HL-60/S4 treated with retinoic acid at 250 ng/mL for 4 days and 3 days (cell line): ENCODE results near the gene POU4F1.
"Not testable (repeated sequence)": the region's sequence is repeated elsewhere in the genome, so short reads cannot be mapped to it uniquely, and the experiment has no call there.

Experiments used
- in situ Hi-C: fragments of 300-500 bp; cut with MboI; formaldehyde crosslinking; loops from 2 replicates; pipeline ENCODE4 v1.7.0; 2022; ENCODE audit warnings: low sequenced_read_pairs

POU4F1 gene

GRCh38 chr13:78603240-78603957 is at the start of gene POU4F1:
TSS of gene POU4F1 (minus strand) at chr13:78603552. CDS start at chr13:78603326, 226 bp downstream.
- in situ Hi-C loops: no loop called here

- in situ Hi-C loops: no loop called here
Measured at GRCh38 chr13:78652651-78653050, 49.3 kb upstream of the POU4F1 start.

- in situ Hi-C loops: no loop called here
Measured at GRCh38 chr13:78650717-78651083, 47.3 kb upstream of the POU4F1 start.

GRCh38 chr13:78649997-78650716 is 46.8 kb upstream of the POU4F1 start:
- in situ Hi-C loops: no loop called here

- in situ Hi-C loops: not testable (repeated sequence)
Measured at GRCh38 chr13:78647109-78647678, 43.8 kb upstream of the POU4F1 start.

GRCh38 chr13:78638216-78638615 is 34.9 kb upstream of the POU4F1 start:
- in situ Hi-C loops: no loop called here

- in situ Hi-C loops: no loop called here
Measured at GRCh38 chr13:78636495-78636894, 33.1 kb upstream of the POU4F1 start.

- in situ Hi-C loops: no loop called here
Measured at GRCh38 chr13:78632996-78633395, 29.6 kb upstream of the POU4F1 start.

- in situ Hi-C loops: no loop called here
Measured at GRCh38 chr13:78631077-78631476, 27.7 kb upstream of the POU4F1 start.

- in situ Hi-C loops: no loop called here
Measured at GRCh38 chr13:78630511-78630910, 27.2 kb upstream of the POU4F1 start.

- in situ Hi-C loops: no loop called here
Measured at GRCh38 chr13:78625384-78625783, 22.0 kb upstream of the POU4F1 start.

GRCh38 chr13:78623132-78623531 is 19.8 kb upstream of the POU4F1 start:
- in situ Hi-C loops: no loop called here

GRCh38 chr13:78620936-78621470 is 17.7 kb upstream of the POU4F1 start:
- in situ Hi-C loops: no loop called here

- in situ Hi-C loops: no loop called here
Measured at GRCh38 chr13:78618411-78618810, 15.1 kb upstream of the POU4F1 start.

GRCh38 chr13:78611040-78611439 is 7.7 kb upstream of the POU4F1 start:
- in situ Hi-C loops: no loop called here

- in situ Hi-C loops: no loop called here
Measured at GRCh38 chr13:78610381-78610883, 7.1 kb upstream of the POU4F1 start.

- in situ Hi-C loops: no loop called here
Measured at GRCh38 chr13:78609464-78610205, 6.3 kb upstream of the POU4F1 start.

GRCh38 chr13:78608688-78609463 is 5.5 kb upstream of the POU4F1 start:
- in situ Hi-C loops: no loop called here

- in situ Hi-C loops: no loop called here
Measured at GRCh38 chr13:78608252-78608687, 4.9 kb upstream of the POU4F1 start.
